Cardiac muscle cell (in vitro differentiated cells and primary cell): ENCODE results near the gene MOGAT3. TPM values are rescaled to one million over a fixed set of nuclear protein-coding genes. Genes with fewer than 3 reads are reported as not detected.

Source experiments
- DNase-seq, 2 donors: peaks; one replicate each; pipeline versions ENCODE4 v3.0.0 to v3.0.0-alpha.2; 2010 to 2017; ENCODE audit warnings: low read depth in 1 of 2, low spot score in 1 of 2
- H3K27ac ChIP-seq: fragments of 200-600 bp; sonication (generic); 2 replicates; pipeline ENCODE4 v1.5.1; 2016
- H3K27me3 ChIP-seq: fragments of 200-600 bp; sonication (generic); 2 replicates; pipeline ENCODE4 v1.6.0; 2016; ENCODE audit warnings: control low read depth
- H3K36me3 ChIP-seq: fragments of 200-600 bp; sonication (generic); 2 replicates; pipeline ENCODE4 v1.5.1; 2016; ENCODE audit warnings: control low read depth
- H3K4me1 ChIP-seq: fragments of 200-600 bp; sonication (generic); 2 replicates; pipeline ENCODE4 v1.8.1; 2017; ENCODE audit warnings: low read depth, mild to moderate bottlenecking, mixed run types
- H3K4me3 ChIP-seq: fragments of 200-600 bp; sonication (generic); 2 replicates; pipeline ENCODE4 v1.5.1; 2016; ENCODE audit warnings: mild to moderate bottlenecking
- H3K9me3 ChIP-seq: fragments of 200-600 bp; sonication (generic); 2 replicates; pipeline ENCODE4 v1.5.1; 2017; ENCODE audit warnings: low read depth, mild to moderate bottlenecking, control low read depth
- polyA plus RNA-seq: library from polyadenylated mRNA; unstranded; fragments of >200 nt; fragmentation: Nextera tagmentation; extraction: Ambion mirVana; gene quantifications from 2 replicates; pipeline ENCODE4 v1.2.1, GENCODE V29; 2016
- total RNA-seq: library from RNA; depleted of rRNA; stranded (reverse); fragments of >200 nt; gene quantifications from 2 replicates; pipeline ENCODE4 v1.2.3, GENCODE V29; 2016
- TF ChIP-seq, protein P1 (sequence below): IDR thresholded peaks from 2 replicates; pipeline ENCODE4 v1.5.1; 2012; ENCODE audit warnings: low read depth, mild to moderate bottlenecking, low read length

MOGAT3 gene
- total and polyA plus RNA-seq, 2 experiments from 2014 or later = not detected

DNA sequence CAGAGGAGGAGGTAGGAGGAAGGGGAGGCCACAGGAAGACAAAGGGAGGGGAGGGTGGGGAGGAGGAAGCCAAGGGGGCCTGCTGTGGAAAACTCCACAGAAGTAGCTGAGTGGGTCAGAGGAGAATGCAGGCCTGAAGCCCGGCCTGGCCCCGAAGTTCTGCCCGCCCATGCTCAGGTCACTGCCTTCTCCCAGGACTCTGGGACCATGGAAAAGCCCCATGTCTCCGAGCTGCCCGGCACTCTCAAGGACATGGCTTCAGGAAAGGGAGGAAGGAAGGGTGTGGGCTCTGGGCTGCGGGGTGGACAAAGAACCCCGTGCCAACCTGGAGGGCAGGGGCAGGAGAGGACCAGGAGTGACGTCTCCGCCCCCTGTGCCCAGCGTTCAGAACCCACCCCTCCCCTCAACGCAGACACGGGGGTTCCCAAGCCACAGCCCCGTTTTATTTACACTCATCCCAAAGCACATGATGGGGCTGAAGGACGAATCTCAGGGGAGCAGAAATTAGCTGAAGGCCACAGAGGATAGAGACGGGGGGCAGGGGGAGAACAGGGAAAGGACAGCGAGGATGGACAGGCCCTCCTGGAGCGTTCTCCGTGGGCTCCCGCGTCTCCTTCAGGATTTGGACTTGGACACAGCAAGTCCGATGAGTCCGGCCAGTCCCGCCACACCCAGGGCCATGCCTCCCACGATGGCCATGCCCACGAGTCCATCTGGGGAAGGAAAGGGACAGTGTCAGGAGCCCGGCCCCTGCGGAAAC lies 38.5 kb upstream of the MOGAT3 start:
- Histone ChIP-seq H3K27ac (peak overlapping the region; percentile 51), H3K9me3 (no peaks in the 10 kb centered on the region), H3K36me3 (peaks cover 8% of the 10 kb centered on the region), H3K4me1 (peaks cover 7% of the 10 kb centered on the region), H3K4me3 (no peak overlapping the region), H3K27me3 (no peaks in the 10 kb centered on the region)
- TF ChIP-seq, protein P1, sequence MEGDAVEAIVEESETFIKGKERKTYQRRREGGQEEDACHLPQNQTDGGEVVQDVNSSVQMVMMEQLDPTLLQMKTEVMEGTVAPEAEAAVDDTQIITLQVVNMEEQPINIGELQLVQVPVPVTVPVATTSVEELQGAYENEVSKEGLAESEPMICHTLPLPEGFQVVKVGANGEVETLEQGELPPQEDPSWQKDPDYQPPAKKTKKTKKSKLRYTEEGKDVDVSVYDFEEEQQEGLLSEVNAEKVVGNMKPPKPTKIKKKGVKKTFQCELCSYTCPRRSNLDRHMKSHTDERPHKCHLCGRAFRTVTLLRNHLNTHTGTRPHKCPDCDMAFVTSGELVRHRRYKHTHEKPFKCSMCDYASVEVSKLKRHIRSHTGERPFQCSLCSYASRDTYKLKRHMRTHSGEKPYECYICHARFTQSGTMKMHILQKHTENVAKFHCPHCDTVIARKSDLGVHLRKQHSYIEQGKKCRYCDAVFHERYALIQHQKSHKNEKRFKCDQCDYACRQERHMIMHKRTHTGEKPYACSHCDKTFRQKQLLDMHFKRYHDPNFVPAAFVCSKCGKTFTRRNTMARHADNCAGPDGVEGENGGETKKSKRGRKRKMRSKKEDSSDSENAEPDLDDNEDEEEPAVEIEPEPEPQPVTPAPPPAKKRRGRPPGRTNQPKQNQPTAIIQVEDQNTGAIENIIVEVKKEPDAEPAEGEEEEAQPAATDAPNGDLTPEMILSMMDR = no peak
- no peak for DNase-seq

DNA sequence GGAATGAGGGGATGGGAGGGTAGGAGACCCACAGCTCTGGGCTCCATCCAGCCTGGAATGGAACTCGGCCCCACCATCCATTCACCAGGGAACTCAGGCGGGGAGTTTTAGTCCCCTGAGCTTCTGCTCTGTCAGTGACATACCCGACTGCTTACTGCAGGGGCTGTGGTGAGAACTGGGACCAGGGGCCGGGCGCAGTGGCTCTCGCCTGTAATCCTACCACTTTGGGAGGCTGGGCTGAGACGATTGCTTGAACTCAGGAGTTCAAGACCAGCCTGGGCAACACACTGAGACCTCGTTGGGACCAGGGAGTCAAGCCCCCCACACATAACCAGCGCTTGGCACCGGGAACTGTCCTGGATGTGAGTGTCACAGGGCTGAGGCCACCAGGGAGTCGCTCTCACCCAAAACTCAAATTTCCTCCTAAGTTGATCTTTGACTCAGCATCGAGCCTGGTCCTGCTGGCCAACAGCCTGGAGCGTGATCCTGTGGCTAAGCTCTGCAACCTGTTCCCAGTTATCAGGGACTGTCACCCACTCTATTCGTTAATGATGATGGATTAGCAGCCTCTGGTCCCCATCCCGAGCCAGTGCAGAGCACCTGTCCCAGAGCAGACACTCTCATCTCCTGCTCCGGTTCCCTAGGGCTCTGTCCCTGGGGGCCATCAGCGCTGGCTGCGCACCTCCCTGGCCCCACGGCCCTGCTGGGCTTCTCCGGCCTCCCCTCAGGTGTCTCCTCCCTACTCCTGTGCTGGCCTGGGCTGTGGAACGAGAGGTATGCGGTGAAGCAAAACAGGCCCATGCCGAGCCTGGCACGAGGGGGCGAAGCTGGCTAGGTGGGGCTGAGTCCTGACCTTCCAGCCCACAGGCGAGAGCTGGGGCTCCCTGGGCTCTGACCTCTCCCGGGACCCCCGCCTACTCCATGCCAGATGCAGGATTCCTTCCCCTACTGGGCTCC lies 37.7 kb upstream of the MOGAT3 start:
- no peaks in the 10 kb centered on the region for H3K9me3 ChIP-seq

DNA sequence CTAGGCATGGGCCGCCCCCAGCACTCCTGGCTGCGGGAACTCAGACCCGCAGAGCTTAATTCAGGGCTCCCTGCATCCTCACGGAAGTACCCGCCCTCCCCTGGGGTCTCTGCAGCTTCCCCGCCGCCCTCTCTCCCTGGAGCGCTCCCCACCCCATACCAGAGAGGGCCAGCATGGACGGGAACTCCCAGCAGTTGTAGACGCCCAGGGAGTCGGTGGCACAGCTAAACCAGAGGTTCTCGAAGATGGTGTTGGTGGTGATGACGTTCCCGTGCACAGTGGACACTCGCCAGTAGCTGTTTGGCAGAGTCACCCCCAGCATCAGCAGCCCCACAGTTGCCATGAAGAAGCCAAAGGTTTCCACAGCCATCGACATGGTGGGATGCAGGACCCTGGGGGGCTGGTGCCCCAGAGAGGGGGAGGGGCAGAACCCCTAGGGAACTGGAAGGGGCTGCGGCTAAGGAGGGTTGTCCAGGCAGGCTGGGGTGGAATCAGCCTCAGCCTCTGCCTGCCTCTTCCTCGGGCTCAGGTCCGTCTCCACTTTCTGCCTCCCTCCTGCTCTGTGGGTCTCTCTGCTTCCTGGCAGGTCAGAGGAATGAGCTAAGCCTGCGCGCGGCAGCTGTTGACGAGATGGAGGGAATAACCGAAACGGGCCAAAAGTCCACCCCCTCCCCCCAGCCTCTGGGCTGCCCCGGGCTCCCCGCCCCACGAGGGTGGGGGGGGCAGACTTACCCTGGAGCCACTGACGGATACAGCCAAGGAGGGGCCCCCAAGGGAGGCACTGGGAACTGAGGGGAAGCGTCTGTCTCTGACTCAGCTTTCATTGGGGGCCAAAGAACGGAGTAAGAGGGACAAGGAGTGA lies 36.6 kb upstream of the MOGAT3 start, which contains the start of gene CLDN15:
Gene CLDN15 (minus strand): TSS at position 597 of the 862 bp plus-strand sequence. CDS start 221 bp downstream, at position 376.
- H3K4me1 ChIP-seq = peaks cover 1% of the 10 kb centered on the region
- H3K27me3 ChIP-seq = no peaks in the 10 kb centered on the region
- H3K36me3 ChIP-seq = peaks cover 8% of the 10 kb centered on the region
- H3K4me3 ChIP-seq = no peak within 1 kb of the TSS
- peak in 1 of 2 donors; percentile 87 for DNase-seq
- TF ChIP-seq, protein P1 = no peak
- no peaks in the 10 kb centered on the region for H3K9me3 ChIP-seq
- peak within 1 kb of the TSS; percentile 51 for H3K27ac ChIP-seq

More for the DNA sequence above, 37.7 kb upstream of the MOGAT3 start:
- Histone ChIP-seq H3K27ac (peak overlapping the region; percentile 51), H3K27me3 (no peaks in the 10 kb centered on the region), H3K4me3 (no peak overlapping the region), H3K36me3 (peaks cover 8% of the 10 kb centered on the region), H3K4me1 (peaks cover 2% of the 10 kb centered on the region)
- no peak for DNase-seq
- TF ChIP-seq, protein P1 = no peak

DNA sequence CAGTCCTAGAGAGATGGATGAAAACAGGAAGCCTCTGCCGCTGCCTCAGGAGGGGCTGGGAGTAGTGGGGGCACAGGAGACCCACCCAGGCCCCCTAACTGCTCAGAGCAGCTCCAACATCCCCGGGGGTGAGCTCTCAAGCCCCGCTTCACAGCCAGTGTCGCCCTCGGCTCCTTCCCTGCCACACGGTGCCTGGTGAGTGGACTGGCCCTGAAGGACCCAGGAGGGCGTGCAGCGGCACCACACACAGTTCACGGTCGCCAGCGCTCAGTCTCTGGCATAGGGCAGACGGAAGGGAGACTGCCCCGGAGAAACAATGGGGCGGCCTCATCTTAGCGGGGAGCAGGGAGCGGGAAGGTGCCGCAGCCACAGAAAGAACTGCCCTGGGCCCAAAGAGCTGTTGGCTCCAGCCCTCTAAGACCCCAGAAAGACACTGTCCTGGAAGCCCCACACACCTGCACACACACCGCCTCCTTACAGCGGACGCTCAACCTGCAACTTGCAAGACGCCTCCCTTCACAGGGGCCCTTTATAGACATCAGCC lies 35.5 kb upstream of the MOGAT3 start:
- H3K27me3 ChIP-seq = no peaks in the 10 kb centered on the region
- DNase-seq = no peak
- H3K27ac ChIP-seq = no peak overlapping the region
- peaks cover 8% of the 10 kb centered on the region for H3K4me1 ChIP-seq
- H3K4me3 ChIP-seq = no peak overlapping the region
- peaks cover 8% of the 10 kb centered on the region for H3K36me3 ChIP-seq
- H3K9me3 ChIP-seq = no peaks in the 10 kb centered on the region
- TF ChIP-seq, protein P1 = no peak
